Right atrium auricular region (tissue), 2 donors: Measurements from ENCODE around the gene DIP2B. TPM values are rescaled to one million over a fixed set of nuclear protein-coding genes. Genes with fewer than 3 reads are reported as not detected.
"Not testable (repeated sequence)": the region's sequence is repeated elsewhere in the genome, so short reads cannot be mapped to it uniquely, and the experiment has no call there.

Experiments used
- DNase-seq: peaks from one replicate; pipeline ENCODE4 v3.0.0-alpha.2; 2019; ENCODE audit warnings: low spot score
- H3K27ac ChIP-seq, 2 donors: fragments of 200-600 bp; sonication (generic); 1 replicate in 1 of 2; 2 replicates in 1 of 2; pipeline ENCODE4 v1.5.1; 2016 to 2019
- H3K27me3 ChIP-seq, 2 donors: fragments of 200-600 bp; sonication (generic); one replicate each; pipeline versions ENCODE4 v1.5.1 to v1.6.0; 2017 to 2019
- H3K36me3 ChIP-seq: fragments of 200-600 bp; sonication (generic); one replicate; pipeline ENCODE4 v1.5.1; 2016
- H3K4me1 ChIP-seq, 2 donors: fragments of 200-600 bp; sonication (generic); one replicate each; pipeline versions ENCODE4 v1.5.1 to v1.6.0; 2017 to 2019
- H3K4me3 ChIP-seq, 2 donors: fragments of 200-600 bp; sonication (generic); 1 replicate in 1 of 2; 2 replicates in 1 of 2; pipeline ENCODE4 v1.5.1; 2017 to 2019; ENCODE audit warnings: mild to moderate bottlenecking in 1 of 2, moderate library complexity in 1 of 2
- H3K9me3 ChIP-seq, 2 donors: fragments of 200-600 bp; sonication (generic); one replicate each; pipeline ENCODE4 v1.5.1; 2019
- total RNA-seq, 2 donors: library from RNA; depleted of rRNA; stranded (reverse); fragments of >200 nt; gene quantifications; one replicate each; pipeline ENCODE4 v1.1.0, GENCODE V29; 2016
- TF ChIP-seq, protein P1 (sequence below), 2 donors: fragments of 200-600 bp; sonication (generic); IDR thresholded peaks; one replicate each; pipeline ENCODE4 v1.5.1; 2019; ENCODE audit warnings: antibody characterized with exemption in 2 of 2

Gene DIP2B
- total RNA-seq, 2 donors from 2014 or later, result 11.6 to 15.2 TPM

GRCh38 chr12:50541139-50541538 is 36.4 kb downstream of the DIP2B start:
- no peaks in the 10 kb centered on the region for H3K36me3 ChIP-seq
- TF ChIP-seq, protein P1, sequence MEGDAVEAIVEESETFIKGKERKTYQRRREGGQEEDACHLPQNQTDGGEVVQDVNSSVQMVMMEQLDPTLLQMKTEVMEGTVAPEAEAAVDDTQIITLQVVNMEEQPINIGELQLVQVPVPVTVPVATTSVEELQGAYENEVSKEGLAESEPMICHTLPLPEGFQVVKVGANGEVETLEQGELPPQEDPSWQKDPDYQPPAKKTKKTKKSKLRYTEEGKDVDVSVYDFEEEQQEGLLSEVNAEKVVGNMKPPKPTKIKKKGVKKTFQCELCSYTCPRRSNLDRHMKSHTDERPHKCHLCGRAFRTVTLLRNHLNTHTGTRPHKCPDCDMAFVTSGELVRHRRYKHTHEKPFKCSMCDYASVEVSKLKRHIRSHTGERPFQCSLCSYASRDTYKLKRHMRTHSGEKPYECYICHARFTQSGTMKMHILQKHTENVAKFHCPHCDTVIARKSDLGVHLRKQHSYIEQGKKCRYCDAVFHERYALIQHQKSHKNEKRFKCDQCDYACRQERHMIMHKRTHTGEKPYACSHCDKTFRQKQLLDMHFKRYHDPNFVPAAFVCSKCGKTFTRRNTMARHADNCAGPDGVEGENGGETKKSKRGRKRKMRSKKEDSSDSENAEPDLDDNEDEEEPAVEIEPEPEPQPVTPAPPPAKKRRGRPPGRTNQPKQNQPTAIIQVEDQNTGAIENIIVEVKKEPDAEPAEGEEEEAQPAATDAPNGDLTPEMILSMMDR (IDR thresholded peaks at IDR 0.05), result no peak
- H3K27me3 ChIP-seq, result no peaks in the 10 kb centered on the region
- no peak overlapping the region for H3K27ac ChIP-seq
- no peak overlapping the region for H3K4me3 ChIP-seq
- peaks cover 0 to 7% of the 10 kb centered on the region in 2 donors for H3K4me1 ChIP-seq
- DNase-seq, result no peak
- H3K9me3 ChIP-seq, result no peaks in the 10 kb centered on the region

DNA sequence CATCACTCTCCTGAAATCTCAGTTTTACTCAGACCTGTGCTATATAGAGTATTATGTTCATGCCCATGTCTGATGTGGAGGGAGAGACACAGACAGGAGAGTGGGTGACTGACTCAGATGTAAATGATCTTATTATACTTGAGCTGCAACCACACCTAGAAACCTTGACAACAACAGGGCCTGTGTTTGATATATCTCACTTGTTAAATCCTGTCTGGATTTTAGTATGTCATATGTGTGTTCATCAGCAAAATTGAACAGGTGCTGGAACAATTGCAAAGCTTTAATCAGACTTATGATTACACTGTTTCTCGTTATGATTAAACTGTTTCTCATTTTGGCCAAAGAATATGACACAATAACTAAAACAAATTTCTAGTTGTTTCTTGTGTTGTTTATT is 37.7 kb downstream of the DIP2B start:
- Histone ChIP-seq H3K4me3 (no peak overlapping the region), H3K4me1 (peaks cover 0 to 11% of the 10 kb centered on the region in 2 donors), H3K36me3 (no peaks in the 10 kb centered on the region), H3K9me3 (no peaks in the 10 kb centered on the region), H3K27me3 (no peaks in the 10 kb centered on the region), H3K27ac (no peak overlapping the region)
- TF ChIP-seq, protein P1 (IDR thresholded peaks at IDR 0.05), result no peak
- DNase-seq, result no peak

DNA sequence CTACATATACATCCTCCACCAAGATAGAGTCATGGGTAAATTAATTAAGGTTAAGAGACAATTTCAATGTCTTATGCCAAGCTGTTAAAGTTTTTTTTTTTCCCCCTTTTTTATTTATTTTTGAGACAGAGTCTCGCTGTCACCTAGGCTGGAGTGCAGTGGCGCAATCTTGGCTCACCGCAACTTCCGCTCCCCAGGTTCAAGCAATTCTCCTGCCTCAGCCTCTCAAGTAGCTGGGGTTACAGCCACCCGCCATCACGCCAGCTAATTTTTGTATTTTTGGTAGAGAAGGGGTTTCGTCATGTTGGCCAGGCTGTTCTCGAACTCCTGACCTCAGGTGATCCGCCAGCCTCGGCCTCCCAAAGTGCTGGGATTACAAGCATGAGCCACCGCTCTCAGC is 38.4 kb downstream of the DIP2B start:
- not testable (repeated sequence) for H3K27ac ChIP-seq, H3K36me3 ChIP-seq, DNase-seq, H3K4me3 ChIP-seq, H3K27me3 ChIP-seq, H3K9me3 ChIP-seq
- H3K4me1 ChIP-seq, result peaks cover 0 to 11% of the 10 kb centered on the region in 2 donors

- no peaks in the 10 kb centered on the region for H3K36me3 ChIP-seq
- H3K4me3 ChIP-seq, result no peak overlapping the region
- TF ChIP-seq, protein P1 (IDR thresholded peaks at IDR 0.05), result no peak
- no peaks in the 10 kb centered on the region for H3K9me3 ChIP-seq
- peaks cover 0 to 11% of the 10 kb centered on the region in 2 donors for H3K4me1 ChIP-seq
- DNase-seq, result no peak
- no peak overlapping the region for H3K27ac ChIP-seq
- no peaks in the 10 kb centered on the region for H3K27me3 ChIP-seq
These were observed 40.4 kb downstream of the DIP2B start for GRCh38 chr12:50545213-50545612.

- no peak for DNase-seq
- TF ChIP-seq, protein P1 (IDR thresholded peaks at IDR 0.05), result no peak
- H3K4me1 ChIP-seq, result peaks cover 0 to 15% of the 10 kb centered on the region in 2 donors
- H3K27me3 ChIP-seq, result no peaks in the 10 kb centered on the region
- H3K27ac ChIP-seq, result no peak overlapping the region
- no peaks in the 10 kb centered on the region for H3K36me3 ChIP-seq
- no peak overlapping the region for H3K4me3 ChIP-seq
- no peaks in the 10 kb centered on the region for H3K9me3 ChIP-seq
These were observed 41.0 kb downstream of the DIP2B start for GRCh38 chr12:50545786-50546185.

DNA sequence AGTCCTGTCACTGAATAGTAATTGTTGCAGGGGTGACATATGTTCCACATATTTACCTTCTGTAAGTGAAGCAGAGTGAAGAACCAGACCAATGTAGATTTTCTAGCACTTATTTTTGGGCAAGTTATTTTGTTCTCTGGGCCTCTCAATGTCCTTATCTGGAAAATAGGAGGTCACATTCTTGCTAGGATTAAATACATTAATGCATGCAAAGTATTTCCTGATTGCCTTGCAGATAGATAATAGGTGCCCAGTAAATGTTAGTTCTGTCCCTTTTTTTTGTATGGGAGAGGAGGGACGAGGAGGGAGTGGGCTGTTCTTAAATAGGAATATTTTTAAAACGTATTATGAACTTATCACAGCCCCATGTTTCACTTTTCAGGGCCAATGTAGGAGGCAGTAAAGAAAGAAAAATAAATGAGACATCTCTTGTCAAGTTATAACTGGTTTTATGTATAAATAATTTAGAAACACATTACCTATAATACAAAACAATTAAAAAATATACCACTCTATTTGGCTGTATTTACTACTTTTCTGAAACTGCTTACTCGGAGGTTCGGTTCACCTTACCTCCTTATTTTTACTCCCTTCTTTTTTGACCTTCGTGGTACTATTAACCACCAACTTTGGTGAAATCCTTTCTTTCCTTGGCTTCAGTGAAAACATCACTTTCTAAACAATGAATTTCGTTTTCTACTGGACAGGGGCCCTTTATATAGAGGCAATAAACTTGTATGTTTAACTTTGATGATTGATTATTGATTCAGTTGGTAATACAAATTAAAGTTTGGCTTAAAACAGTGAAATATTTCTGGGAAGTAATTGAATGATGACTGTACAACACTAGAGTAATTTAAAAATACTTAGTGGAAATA is 41.9 kb downstream of the DIP2B start:
- no peaks in the 10 kb centered on the region for H3K36me3 ChIP-seq
- DNase-seq, result no peak
- no peak overlapping the region for H3K27ac ChIP-seq
- H3K4me1 ChIP-seq, result peaks cover 0 to 15% of the 10 kb centered on the region in 2 donors
- no peak overlapping the region for H3K4me3 ChIP-seq
- TF ChIP-seq, protein P1 (IDR thresholded peaks at IDR 0.05), result no peak
- H3K27me3 ChIP-seq, result no peaks in the 10 kb centered on the region
- no peaks in the 10 kb centered on the region for H3K9me3 ChIP-seq
